ENCODE results near the gene DCANP1.

The DCANP1 gene

DNA sequence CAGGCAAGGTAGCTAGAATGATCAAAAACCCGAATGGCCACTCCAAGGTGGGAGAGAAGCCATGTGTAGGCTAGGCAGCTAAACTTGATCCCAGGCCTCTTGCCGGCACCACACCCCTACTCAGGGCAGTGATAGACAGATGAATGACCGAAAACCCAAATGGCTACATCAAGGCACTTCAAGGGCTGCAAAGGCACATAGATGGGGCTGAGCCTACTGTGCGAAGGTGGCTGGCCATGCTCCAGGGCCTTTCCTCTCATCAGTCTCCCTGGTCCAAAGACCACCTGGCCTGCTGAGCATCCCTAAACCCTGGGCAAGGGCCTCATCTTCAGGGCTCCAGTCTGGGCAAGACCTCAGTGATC is 8.7 kb upstream of the DCANP1 start:
- no peaks in the 10 kb centered on the region for H3K4me1 ChIP-seq (ENCODE audit: control insufficient read depth, insufficient read depth, low read length)
- no peaks in the 10 kb centered on the region for H3K36me3 ChIP-seq (ENCODE audit: control insufficient read depth, insufficient read depth, low read length)
- no peaks in the 10 kb centered on the region; the same call in 1 of the 2 replicates for H3K27me3 ChIP-seq (ENCODE audit: control insufficient read depth, insufficient read depth, low read length)
- H3K27ac ChIP-seq (ENCODE audit: low read length), result no peak overlapping the region
- no peak overlapping the region for H3K4me3 ChIP-seq (ENCODE audit: low read length)
- DNase-seq (ENCODE audit: low read depth, low spot score), result no peak
- no peaks in the 10 kb centered on the region for H3K9me3 ChIP-seq (ENCODE audit: control insufficient read depth, insufficient read depth, low read length)
- WGBS (ENCODE audit: insufficient coverage, insufficient read length), result no CpG with 5 or more reads among the region's 4 CpGs

DNA sequence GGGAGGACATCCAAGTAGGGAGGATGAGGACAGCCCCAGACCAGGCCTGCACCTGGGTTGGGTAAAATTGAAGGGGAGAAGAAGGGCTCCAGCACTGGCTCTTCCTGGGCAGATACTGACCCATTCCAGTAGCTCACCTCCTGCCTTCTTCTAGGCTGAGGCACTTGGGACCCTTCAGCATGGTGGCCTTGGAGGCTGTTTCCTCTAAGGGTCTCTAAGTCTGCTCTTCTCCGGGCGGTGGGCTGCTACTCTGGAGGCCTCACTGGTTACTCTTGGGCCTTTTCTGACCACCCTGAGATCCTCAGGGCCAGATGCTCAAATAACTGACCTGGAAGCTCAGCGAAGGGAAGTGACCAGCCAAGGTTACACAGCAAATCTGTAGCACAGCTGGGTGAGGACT is 7.8 kb upstream of the DCANP1 start:
- Histone ChIP-seq H3K9me3 (ENCODE audit: control insufficient read depth, insufficient read depth, low read length) (no peaks in the 10 kb centered on the region), H3K27ac (ENCODE audit: low read length) (no peak overlapping the region), H3K4me1 (ENCODE audit: control insufficient read depth, insufficient read depth, low read length) (no peaks in the 10 kb centered on the region), H3K4me3 (ENCODE audit: low read length) (no peak overlapping the region), H3K27me3 (ENCODE audit: control insufficient read depth, insufficient read depth, low read length) (no peaks in the 10 kb centered on the region; the same call in 1 of the 2 replicates), H3K36me3 (ENCODE audit: control insufficient read depth, insufficient read depth, low read length) (no peaks in the 10 kb centered on the region)
- no peak for DNase-seq (ENCODE audit: low read depth, low spot score)
- no CpG with 5 or more reads among the region's 3 CpGs for WGBS (ENCODE audit: insufficient coverage, insufficient read length)

DNA sequence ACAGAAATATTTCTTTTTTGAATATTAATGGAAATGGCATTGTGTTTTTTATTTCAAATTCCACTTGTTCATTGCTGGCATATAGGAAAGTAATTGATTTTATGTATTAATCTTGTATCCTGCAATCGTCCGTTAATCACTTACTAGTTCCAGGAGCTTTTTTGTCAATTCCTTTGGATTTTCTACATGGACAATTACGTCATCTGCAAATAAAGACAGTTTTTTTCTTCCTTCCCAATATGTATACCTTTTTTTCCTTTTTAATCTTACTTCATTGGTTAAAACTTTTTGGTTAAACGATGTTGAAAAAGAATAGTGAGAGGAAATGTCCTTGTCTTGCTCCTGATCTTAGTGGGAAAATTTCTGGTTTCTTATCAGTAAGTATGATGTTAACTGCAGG is 6.5 kb upstream of the DCANP1 start:
- DNase-seq (ENCODE audit: low read depth, low spot score), result no peak
- Histone ChIP-seq H3K36me3 (ENCODE audit: control insufficient read depth, insufficient read depth, low read length) (no peaks in the 10 kb centered on the region), H3K4me3 (ENCODE audit: low read length) (no peak overlapping the region), H3K4me1 (ENCODE audit: control insufficient read depth, insufficient read depth, low read length) (no peaks in the 10 kb centered on the region), H3K27me3 (ENCODE audit: control insufficient read depth, insufficient read depth, low read length) (no peaks in the 10 kb centered on the region; the same call in 1 of the 2 replicates), H3K9me3 (ENCODE audit: control insufficient read depth, insufficient read depth, low read length) (no peaks in the 10 kb centered on the region), H3K27ac (ENCODE audit: low read length) (no peak overlapping the region)
- WGBS (ENCODE audit: insufficient coverage, insufficient read length), result no CpG with 5 or more reads among the region's 4 CpGs

DNA sequence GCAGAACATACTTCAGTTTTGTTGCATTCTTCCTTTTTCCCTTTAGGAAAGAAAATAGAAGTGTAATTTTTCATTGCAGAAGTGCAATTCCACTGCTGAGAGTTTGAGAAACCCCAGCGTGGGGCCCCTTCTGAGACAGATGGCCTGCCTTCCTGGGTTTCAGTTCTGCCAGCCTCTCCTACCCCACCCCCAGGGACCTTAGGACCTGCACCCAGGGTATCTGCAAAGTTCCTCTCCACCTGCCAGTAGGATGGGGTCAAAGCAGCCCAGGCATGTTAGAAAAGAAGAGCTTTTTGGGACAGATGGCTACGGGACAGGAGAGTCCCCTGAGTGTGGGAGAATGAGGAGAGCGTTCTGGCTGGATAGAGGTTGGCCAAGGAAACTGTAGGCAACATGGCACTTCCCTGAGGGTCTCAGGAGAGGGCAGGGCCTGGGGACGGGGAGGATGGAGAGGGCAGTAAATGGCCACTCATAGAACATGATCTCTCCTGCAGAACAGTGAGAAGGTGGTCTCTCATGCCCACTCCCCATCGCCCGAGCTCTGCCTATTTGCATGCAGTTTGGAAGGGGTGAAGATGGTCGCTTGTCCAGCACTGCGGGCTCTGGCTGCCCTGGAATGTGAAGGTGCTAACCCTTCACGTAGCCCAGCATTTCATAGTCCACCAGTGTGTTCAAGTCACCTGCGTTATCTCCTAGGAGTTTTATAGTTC is 5.3 kb upstream of the DCANP1 start, which contains the start of gene TIFAB:
Gene TIFAB (minus strand): TSS at position 31 of the 710 bp plus-strand sequence. CDS start 2,412 bp downstream, outside the sequence.
- no CpG with 5 or more reads among the region's 10 CpGs for WGBS (ENCODE audit: insufficient coverage, insufficient read length)
- Histone ChIP-seq H3K36me3 (ENCODE audit: control insufficient read depth, insufficient read depth, low read length) (no peaks in the 10 kb centered on the region), H3K4me3 (ENCODE audit: low read length) (no peak within 1 kb of the TSS), H3K9me3 (ENCODE audit: control insufficient read depth, insufficient read depth, low read length) (no peaks in the 10 kb centered on the region), H3K27me3 (ENCODE audit: control insufficient read depth, insufficient read depth, low read length) (no peaks in the 10 kb centered on the region; the same call in 1 of the 2 replicates), H3K4me1 (ENCODE audit: control insufficient read depth, insufficient read depth, low read length) (no peaks in the 10 kb centered on the region; the same call in 1 of the 2 replicates), H3K27ac (ENCODE audit: low read length) (no peak within 1 kb of the TSS)
- no peak for DNase-seq (ENCODE audit: low read depth, low spot score)

DNA sequence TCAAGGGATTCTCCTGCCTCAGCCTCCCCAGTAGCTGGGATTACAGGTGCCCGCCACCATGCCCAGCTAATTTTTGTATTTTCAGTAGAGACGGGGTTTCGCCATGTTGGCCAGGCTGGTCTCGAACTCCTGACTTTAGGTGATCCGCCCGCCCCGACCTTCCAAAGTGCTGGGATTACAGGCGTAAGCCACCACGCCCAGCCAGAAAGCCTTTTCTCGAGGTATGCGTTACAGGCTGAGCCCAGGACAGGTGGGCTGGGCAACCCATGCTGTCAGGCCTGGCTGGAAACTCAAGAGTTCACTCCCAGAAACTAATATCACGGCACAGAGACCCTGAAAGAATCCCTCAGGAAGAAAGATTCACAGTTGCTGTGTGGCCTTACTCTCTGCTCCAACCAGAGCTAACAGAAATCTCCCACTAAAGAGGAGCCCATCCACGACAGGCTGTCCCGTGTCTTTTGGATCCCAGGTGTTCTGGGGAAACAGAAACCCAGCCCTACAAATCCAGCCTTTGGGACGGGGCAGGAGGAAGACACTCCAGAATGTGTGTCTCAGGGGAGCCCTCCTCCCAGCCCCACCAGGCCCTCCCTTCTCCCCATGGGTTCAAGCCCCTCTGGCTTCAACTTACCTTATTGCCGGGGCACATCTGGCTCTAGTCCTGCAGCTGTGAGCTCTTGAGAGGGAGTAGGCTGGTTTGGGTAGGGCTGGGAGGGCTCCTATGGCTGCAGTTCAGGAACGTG is 4.6 kb upstream of the DCANP1 start:
- no peak overlapping the region for H3K4me3 ChIP-seq (ENCODE audit: low read length)
- no peak overlapping the region for H3K27ac ChIP-seq (ENCODE audit: low read length)
- no peaks in the 10 kb centered on the region for H3K36me3 ChIP-seq (ENCODE audit: control insufficient read depth, insufficient read depth, low read length)
- H3K4me1 ChIP-seq (ENCODE audit: control insufficient read depth, insufficient read depth, low read length), result no peaks in the 10 kb centered on the region; the same call in 1 of the 2 replicates
- no peaks in the 10 kb centered on the region for H3K9me3 ChIP-seq (ENCODE audit: control insufficient read depth, insufficient read depth, low read length)
- no peaks in the 10 kb centered on the region for H3K27me3 ChIP-seq (ENCODE audit: control insufficient read depth, insufficient read depth, low read length)
- DNase-seq (ENCODE audit: low read depth, low spot score), result no peak
- WGBS (ENCODE audit: insufficient coverage, insufficient read length), result no CpG with 5 or more reads among the region's 17 CpGs

DNA sequence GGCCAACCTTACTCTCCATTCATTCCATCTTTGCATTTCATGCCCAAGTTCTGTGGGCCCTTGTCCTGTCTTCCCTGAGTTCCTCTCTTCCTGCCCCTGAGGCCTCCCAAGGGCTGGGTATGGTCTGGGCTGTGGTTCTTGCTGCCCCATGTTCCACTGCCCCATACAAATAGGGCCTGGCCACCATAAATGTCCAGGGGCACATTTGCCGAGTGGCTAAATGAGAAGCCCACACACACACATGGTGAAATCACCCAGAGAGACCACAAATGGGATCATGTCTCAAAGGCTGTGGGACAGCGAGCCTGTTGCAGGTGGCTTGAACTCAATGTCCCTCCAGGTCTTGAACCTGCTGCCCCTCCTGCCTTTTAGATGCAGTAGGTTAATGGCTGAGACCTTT is 3.8 kb upstream of the DCANP1 start:
- no peaks in the 10 kb centered on the region for H3K27me3 ChIP-seq (ENCODE audit: control insufficient read depth, insufficient read depth, low read length)
- WGBS (ENCODE audit: insufficient coverage, insufficient read length), result no CpG with 5 or more reads among the region's 2 CpGs

DNA sequence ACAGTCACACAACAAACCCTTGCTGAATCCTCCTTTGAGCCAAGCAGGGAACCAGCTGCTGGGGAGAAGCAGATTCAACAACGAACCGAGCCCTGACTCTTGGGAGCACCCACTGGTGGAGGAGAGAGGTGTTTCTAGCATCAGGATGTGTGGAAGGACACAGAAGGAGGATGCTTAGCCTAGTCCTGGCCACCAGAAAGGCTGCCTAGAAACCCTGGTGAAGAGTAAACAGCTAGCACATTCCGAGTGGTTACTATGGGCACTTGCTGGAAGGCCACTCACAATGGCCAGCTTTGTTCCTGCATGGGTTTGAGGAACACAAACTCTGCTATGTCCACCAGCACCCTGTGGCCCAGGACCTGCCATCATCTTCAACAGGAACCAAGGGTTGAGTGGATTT is 3.2 kb upstream of the DCANP1 start:
- WGBS (ENCODE audit: insufficient coverage, insufficient read length), result no CpG with 5 or more reads among the region's 3 CpGs

More for the DNA sequence above, 3.8 kb upstream of the DCANP1 start:
- DNase-seq (ENCODE audit: low read depth, low spot score), result no peak
- Histone ChIP-seq H3K9me3 (ENCODE audit: control insufficient read depth, insufficient read depth, low read length) (no peaks in the 10 kb centered on the region), H3K36me3 (ENCODE audit: control insufficient read depth, insufficient read depth, low read length) (no peaks in the 10 kb centered on the region), H3K4me1 (ENCODE audit: control insufficient read depth, insufficient read depth, low read length) (no peaks in the 10 kb centered on the region; the same call in 1 of the 2 replicates), H3K27ac (ENCODE audit: low read length) (no peak overlapping the region), H3K4me3 (ENCODE audit: low read length) (no peak overlapping the region)

DNA sequence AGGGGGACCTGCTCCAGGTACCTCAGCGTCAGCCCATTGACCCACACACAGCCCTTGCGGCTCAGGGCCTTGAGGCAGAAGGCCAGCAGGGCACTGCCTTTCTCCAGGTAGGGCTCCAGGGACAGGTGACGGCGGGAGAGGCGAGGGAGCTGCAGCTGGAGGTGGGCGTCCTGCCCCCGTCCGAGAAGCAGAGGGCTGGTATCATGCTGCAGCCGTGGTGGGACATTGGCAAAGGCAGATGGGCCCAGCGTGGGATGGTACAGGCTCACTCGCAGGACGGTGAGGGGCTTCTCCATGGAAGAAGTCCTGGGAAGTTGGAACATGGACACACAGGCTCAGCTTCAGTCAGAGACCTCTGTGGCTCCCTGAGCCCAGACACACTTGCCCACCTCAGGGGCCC is 2.5 kb upstream of the DCANP1 start:
- Histone ChIP-seq H3K27me3 (ENCODE audit: control insufficient read depth, insufficient read depth, low read length) (no peaks in the 10 kb centered on the region), H3K27ac (ENCODE audit: low read length) (no peak overlapping the region), H3K9me3 (ENCODE audit: control insufficient read depth, insufficient read depth, low read length) (no peaks in the 10 kb centered on the region), H3K36me3 (ENCODE audit: control insufficient read depth, insufficient read depth, low read length) (no peaks in the 10 kb centered on the region), H3K4me1 (ENCODE audit: control insufficient read depth, insufficient read depth, low read length) (no peaks in the 10 kb centered on the region; the same call in 1 of the 2 replicates), H3K4me3 (ENCODE audit: low read length) (no peak overlapping the region)
- no CpG with 5 or more reads among the region's 12 CpGs for WGBS (ENCODE audit: insufficient coverage, insufficient read length)
- DNase-seq (ENCODE audit: low read depth, low spot score), result no peak

More for the DNA sequence above, 3.2 kb upstream of the DCANP1 start:
- H3K4me3 ChIP-seq (ENCODE audit: low read length), result no peak overlapping the region
- no peak overlapping the region for H3K27ac ChIP-seq (ENCODE audit: low read length)
- H3K36me3 ChIP-seq (ENCODE audit: control insufficient read depth, insufficient read depth, low read length), result no peaks in the 10 kb centered on the region
- H3K4me1 ChIP-seq (ENCODE audit: control insufficient read depth, insufficient read depth, low read length), result no peaks in the 10 kb centered on the region; the same call in 1 of the 2 replicates
- no peaks in the 10 kb centered on the region for H3K9me3 ChIP-seq (ENCODE audit: control insufficient read depth, insufficient read depth, low read length)
- no peak for DNase-seq (ENCODE audit: low read depth, low spot score)
- H3K27me3 ChIP-seq (ENCODE audit: control insufficient read depth, insufficient read depth, low read length), result no peaks in the 10 kb centered on the region

DNA sequence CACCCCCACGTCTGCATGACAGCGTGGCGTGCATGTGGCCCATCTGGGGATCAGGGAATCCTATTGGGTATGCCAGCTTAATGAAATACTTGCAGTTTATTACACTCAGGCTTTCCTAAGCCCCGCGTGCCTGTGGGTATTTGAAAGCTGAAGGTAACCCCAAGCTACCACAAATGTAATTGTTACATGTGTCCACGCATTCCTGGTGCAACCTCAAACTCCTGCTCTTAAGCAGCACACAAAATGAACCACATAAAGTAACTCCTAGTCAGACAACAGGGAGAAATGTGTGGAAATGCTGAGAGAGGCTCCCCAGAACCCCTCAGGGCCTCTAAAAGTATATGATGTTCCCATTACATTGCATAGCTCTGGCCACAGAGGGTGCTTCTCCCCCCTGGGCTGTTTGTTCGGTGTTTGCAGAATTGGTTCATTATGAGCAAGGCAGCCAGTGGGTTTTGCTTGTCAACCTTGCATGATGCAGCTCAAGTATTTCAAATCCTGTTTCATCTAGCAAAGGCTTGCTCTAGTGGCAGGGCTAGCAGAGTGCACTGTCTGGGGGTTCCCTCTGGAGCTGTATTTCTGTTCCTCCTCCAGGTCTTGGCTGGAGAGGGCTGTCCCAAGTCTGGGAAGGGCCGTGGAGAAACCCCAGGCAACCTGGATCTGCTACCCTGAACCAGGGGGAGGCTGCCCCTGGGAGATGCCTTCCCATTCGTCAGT is 1.8 kb upstream of the DCANP1 start:
- Histone ChIP-seq H3K27ac (ENCODE audit: low read length) (no peak overlapping the region), H3K36me3 (ENCODE audit: control insufficient read depth, insufficient read depth, low read length) (no peaks in the 10 kb centered on the region), H3K4me3 (ENCODE audit: low read length) (no peak overlapping the region), H3K27me3 (ENCODE audit: control insufficient read depth, insufficient read depth, low read length) (no peaks in the 10 kb centered on the region), H3K4me1 (ENCODE audit: control insufficient read depth, insufficient read depth, low read length) (no peaks in the 10 kb centered on the region; the same call in 1 of the 2 replicates), H3K9me3 (ENCODE audit: control insufficient read depth, insufficient read depth, low read length) (no peaks in the 10 kb centered on the region)
- no peak for DNase-seq (ENCODE audit: low read depth, low spot score)
- no CpG with 5 or more reads among the region's 9 CpGs for WGBS (ENCODE audit: insufficient coverage, insufficient read length)

DNA sequence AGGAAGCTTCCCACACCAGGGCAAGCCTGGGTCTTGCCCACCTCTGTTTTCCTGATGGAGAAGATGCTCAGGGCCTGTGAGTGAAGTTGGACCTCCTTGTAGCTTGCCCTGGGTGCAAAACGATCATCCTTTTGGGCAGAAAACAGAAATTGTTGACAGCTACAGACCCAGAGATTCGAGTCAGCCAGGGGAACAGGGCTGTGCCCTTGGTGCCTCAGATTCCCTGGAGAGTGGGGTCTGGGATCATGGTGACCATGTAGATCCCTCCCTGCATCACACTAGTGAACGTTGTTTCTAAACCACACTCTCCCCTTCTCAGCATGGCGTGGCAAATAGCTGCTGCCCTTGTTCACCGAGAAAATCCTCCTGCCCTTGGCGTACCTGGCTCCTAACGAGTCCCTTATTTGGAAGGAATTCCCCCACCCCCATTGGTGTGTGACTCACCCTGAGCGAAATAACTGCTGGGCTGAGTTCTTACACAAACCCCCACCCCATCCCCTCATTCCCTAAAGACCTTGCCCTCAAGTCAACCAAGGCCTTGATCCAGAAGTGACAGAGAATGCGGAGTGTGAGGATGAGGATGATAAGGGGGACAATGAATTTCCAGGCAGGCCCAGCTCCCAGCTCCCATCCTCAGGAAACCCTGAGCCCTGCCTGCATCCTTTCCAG is 1.1 kb upstream of the DCANP1 start:
- no peaks in the 10 kb centered on the region for H3K36me3 ChIP-seq (ENCODE audit: control insufficient read depth, insufficient read depth, low read length)
- WGBS (ENCODE audit: insufficient coverage, insufficient read length), result no CpG with 5 or more reads among the region's 9 CpGs
- DNase-seq (ENCODE audit: low read depth, low spot score), result no peak
- no peak overlapping the region for H3K27ac ChIP-seq (ENCODE audit: low read length)
- H3K27me3 ChIP-seq (ENCODE audit: control insufficient read depth, insufficient read depth, low read length), result no peaks in the 10 kb centered on the region
- H3K4me1 ChIP-seq (ENCODE audit: control insufficient read depth, insufficient read depth, low read length), result no peaks in the 10 kb centered on the region; the same call in 1 of the 2 replicates
- H3K9me3 ChIP-seq (ENCODE audit: control insufficient read depth, insufficient read depth, low read length), result no peaks in the 10 kb centered on the region
- H3K4me3 ChIP-seq (ENCODE audit: low read length), result no peak overlapping the region
